ENCODE measurements around the gene CEP162.
"Not testable (repeated sequence)": the region's sequence is repeated elsewhere in the genome, so short reads cannot be mapped to it uniquely, and the experiment has no call there.

- not testable (repeated sequence) for TF ChIP-seq ZNF232 (CRISPR knock-in tag; IDR thresholded peaks at IDR 0.05); NR3C1 (CRISPR knock-in tag; conservative IDR thresholded peaks at IDR 0.05; ENCODE audit: low read depth); FOXP1 (CRISPR knock-in tag; IDR thresholded peaks at IDR 0.05; ENCODE audit: borderline replicate concordance); TEAD1 (CRISPR knock-in tag; IDR thresholded peaks at IDR 0.05); ZNF121 (CRISPR knock-in tag; IDR thresholded peaks at IDR 0.05); JUN (CRISPR knock-in tag; IDR thresholded peaks at IDR 0.05); GTF2I (CRISPR knock-in tag; conservative IDR thresholded peaks at IDR 0.05); USF2 (CRISPR knock-in tag; IDR thresholded peaks at IDR 0.05); CBFB (CRISPR knock-in tag; IDR thresholded peaks at IDR 0.05; ENCODE audit: low read depth); ZNF416 (CRISPR knock-in tag; IDR thresholded peaks at IDR 0.05); FOXP4 (CRISPR knock-in tag; IDR thresholded peaks at IDR 0.05)
- TF ChIP-seq, protein P1, sequence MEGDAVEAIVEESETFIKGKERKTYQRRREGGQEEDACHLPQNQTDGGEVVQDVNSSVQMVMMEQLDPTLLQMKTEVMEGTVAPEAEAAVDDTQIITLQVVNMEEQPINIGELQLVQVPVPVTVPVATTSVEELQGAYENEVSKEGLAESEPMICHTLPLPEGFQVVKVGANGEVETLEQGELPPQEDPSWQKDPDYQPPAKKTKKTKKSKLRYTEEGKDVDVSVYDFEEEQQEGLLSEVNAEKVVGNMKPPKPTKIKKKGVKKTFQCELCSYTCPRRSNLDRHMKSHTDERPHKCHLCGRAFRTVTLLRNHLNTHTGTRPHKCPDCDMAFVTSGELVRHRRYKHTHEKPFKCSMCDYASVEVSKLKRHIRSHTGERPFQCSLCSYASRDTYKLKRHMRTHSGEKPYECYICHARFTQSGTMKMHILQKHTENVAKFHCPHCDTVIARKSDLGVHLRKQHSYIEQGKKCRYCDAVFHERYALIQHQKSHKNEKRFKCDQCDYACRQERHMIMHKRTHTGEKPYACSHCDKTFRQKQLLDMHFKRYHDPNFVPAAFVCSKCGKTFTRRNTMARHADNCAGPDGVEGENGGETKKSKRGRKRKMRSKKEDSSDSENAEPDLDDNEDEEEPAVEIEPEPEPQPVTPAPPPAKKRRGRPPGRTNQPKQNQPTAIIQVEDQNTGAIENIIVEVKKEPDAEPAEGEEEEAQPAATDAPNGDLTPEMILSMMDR (IDR thresholded peaks at IDR 0.05), result not testable (repeated sequence)
- TF ChIP-seq, protein P2, sequence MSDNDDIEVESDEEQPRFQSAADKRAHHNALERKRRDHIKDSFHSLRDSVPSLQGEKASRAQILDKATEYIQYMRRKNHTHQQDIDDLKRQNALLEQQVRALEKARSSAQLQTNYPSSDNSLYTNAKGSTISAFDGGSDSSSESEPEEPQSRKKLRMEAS (CRISPR knock-in tag; IDR thresholded peaks at IDR 0.05), result not testable (repeated sequence)
- TF ChIP-seq, protein P3, sequence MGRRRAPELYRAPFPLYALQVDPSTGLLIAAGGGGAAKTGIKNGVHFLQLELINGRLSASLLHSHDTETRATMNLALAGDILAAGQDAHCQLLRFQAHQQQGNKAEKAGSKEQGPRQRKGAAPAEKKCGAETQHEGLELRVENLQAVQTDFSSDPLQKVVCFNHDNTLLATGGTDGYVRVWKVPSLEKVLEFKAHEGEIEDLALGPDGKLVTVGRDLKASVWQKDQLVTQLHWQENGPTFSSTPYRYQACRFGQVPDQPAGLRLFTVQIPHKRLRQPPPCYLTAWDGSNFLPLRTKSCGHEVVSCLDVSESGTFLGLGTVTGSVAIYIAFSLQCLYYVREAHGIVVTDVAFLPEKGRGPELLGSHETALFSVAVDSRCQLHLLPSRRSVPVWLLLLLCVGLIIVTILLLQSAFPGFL (CRISPR knock-in tag; IDR thresholded peaks at IDR 0.05; ENCODE audit: borderline replicate concordance), result not testable (repeated sequence)
These were observed 27.5 kb downstream of the CEP162 start for GRCh38 chr6:84199987-84200386.

Data from WTC11 (cell line).